Measurements from ENCODE around the gene EPHA7.

- no peak for TF ChIP-seq CTCF (IDR thresholded peaks at IDR 0.05)
- no peak for TF ChIP-seq POLR2A (IDR thresholded peaks at IDR 0.05)
These were observed 225.5 kb downstream of the EPHA7 start for GRCh38 chr6:93193868-93194267.

Measured in body of pancreas (tissue), 4 donors.